HAP-1 (cell line): ENCODE measurements around the gene PCIF1.
"Not testable (repeated sequence)": the region's sequence is repeated elsewhere in the genome, so short reads cannot be mapped to it uniquely, and the experiment has no call there.

ENCODE experiments used
- DNase-seq, 2 experiments: peaks; one replicate each; pipeline ENCODE4 v3.0.0-alpha.2; 2016 to 2020; ENCODE audit warnings: low spot score in 2 of 2
- H3K27me3 ChIP-seq: fragments of 250-450 bp; sonication (Bioruptor Pico); 2 replicates; pipeline ENCODE4 v1.5.1; 2020; ENCODE audit warnings: low read depth, mild to moderate bottlenecking, moderate library complexity
- H3K36me3 ChIP-seq: fragments of 250-450 bp; sonication (Bioruptor Pico); replicated peaks from 2 replicates; pipeline ENCODE4 v1.5.1; 2020; ENCODE audit warnings: mild to moderate bottlenecking
- H3K4me1 ChIP-seq: fragments of 250-450 bp; sonication (Bioruptor Pico); 2 replicates; pipeline ENCODE4 v1.5.1; 2020; ENCODE audit warnings: mild to moderate bottlenecking
- H3K4me3 ChIP-seq: fragments of 250-450 bp; sonication (Bioruptor Pico); 2 replicates; pipeline ENCODE4 v1.5.1; 2020; ENCODE audit warnings: mild to moderate bottlenecking, moderate library complexity
- H3K9me3 ChIP-seq: fragments of 250-450 bp; sonication (Bioruptor Pico); 2 replicates; pipeline ENCODE4 v1.5.1; 2020; ENCODE audit warnings: mild to moderate bottlenecking, moderate library complexity
- in situ Hi-C: fragments of 300-500 bp; cut with MboI; formaldehyde crosslinking; loops from 3 replicates; pipeline ENCODE4 v1.14.3; 2020; ENCODE audit warnings: low sequenced_read_pairs, inconsistent platforms, mixed read lengths

Gene PCIF1

GRCh38 chr20:45953672-45954071, 19.2 kb downstream of the PCIF1 start:
- no peaks in the 10 kb centered on the region for H3K27me3 ChIP-seq
- H3K9me3 ChIP-seq: no peaks in the 10 kb centered on the region
- no peaks in the 10 kb centered on the region for H3K4me1 ChIP-seq
- H3K4me3 ChIP-seq: no peak overlapping the region
- in situ Hi-C loops: no loop called here
- peaks cover 68% of the 10 kb centered on the region for H3K36me3 ChIP-seq
- DNase-seq: no peak

- peaks cover 67% of the 10 kb centered on the region for H3K36me3 ChIP-seq
Observed at GRCh38 chr20:45956326-45956725, 21.8 kb downstream of the PCIF1 start.

GRCh38 chr20:45957021-45957941, 22.8 kb downstream of the PCIF1 start:
- DNase-seq: no peak
- H3K4me3 ChIP-seq: no peak overlapping the region
- no peaks in the 10 kb centered on the region for H3K4me1 ChIP-seq
- H3K36me3 ChIP-seq: peaks cover 65% of the 10 kb centered on the region
- H3K9me3 ChIP-seq: no peaks in the 10 kb centered on the region
- no peaks in the 10 kb centered on the region for H3K27me3 ChIP-seq
- in situ Hi-C loops: no loop called here

More at GRCh38 chr20:45956326-45956725, 21.8 kb downstream of the PCIF1 start:
- in situ Hi-C loops, H3K9me3 ChIP-seq, DNase-seq, H3K4me3 ChIP-seq, H3K4me1 ChIP-seq, H3K27me3 ChIP-seq: not testable (repeated sequence)

GRCh38 chr20:45958593-45958992, 24.1 kb downstream of the PCIF1 start:
- H3K4me1 ChIP-seq: no peaks in the 10 kb centered on the region
- no peaks in the 10 kb centered on the region for H3K9me3 ChIP-seq
- in situ Hi-C loops: no loop called here
- no peak for DNase-seq
- H3K4me3 ChIP-seq: no peak overlapping the region
- H3K27me3 ChIP-seq: no peaks in the 10 kb centered on the region
- peaks cover 63% of the 10 kb centered on the region for H3K36me3 ChIP-seq

GRCh38 chr20:45959126-45959525, 24.6 kb downstream of the PCIF1 start:
- no peaks in the 10 kb centered on the region for H3K4me1 ChIP-seq
- DNase-seq: no peak
- no peaks in the 10 kb centered on the region for H3K9me3 ChIP-seq
- peaks cover 65% of the 10 kb centered on the region for H3K36me3 ChIP-seq
- no peaks in the 10 kb centered on the region for H3K27me3 ChIP-seq
- in situ Hi-C loops: no loop called here
- no peak overlapping the region for H3K4me3 ChIP-seq

GRCh38 chr20:45959956-45960630, 25.6 kb downstream of the PCIF1 start:
- peaks cover 73% of the 10 kb centered on the region for H3K36me3 ChIP-seq
- in situ Hi-C loops: no loop called here
- H3K9me3 ChIP-seq: no peaks in the 10 kb centered on the region
- H3K4me3 ChIP-seq: no peak overlapping the region
- H3K27me3 ChIP-seq: no peaks in the 10 kb centered on the region
- no peak for DNase-seq
- no peaks in the 10 kb centered on the region for H3K4me1 ChIP-seq

- H3K9me3 ChIP-seq: no peaks in the 10 kb centered on the region
- no peaks in the 10 kb centered on the region for H3K27me3 ChIP-seq
- no peak for DNase-seq
- H3K4me3 ChIP-seq: no peak overlapping the region
- in situ Hi-C loops: no loop called here
- H3K36me3 ChIP-seq: peaks cover 78% of the 10 kb centered on the region
- no peaks in the 10 kb centered on the region for H3K4me1 ChIP-seq
Observed at GRCh38 chr20:45962031-45962755, 27.7 kb downstream of the PCIF1 start.

GRCh38 chr20:45963059-45964005, 28.8 kb downstream of the PCIF1 start:
- DNase-seq: no peak
- no peaks in the 10 kb centered on the region for H3K4me1 ChIP-seq
- no peak overlapping the region for H3K4me3 ChIP-seq
- H3K36me3 ChIP-seq: peaks cover 84% of the 10 kb centered on the region
- in situ Hi-C loops: no loop called here
- no peaks in the 10 kb centered on the region for H3K27me3 ChIP-seq
- no peaks in the 10 kb centered on the region for H3K9me3 ChIP-seq

GRCh38 chr20:45964006-45964400, 29.5 kb downstream of the PCIF1 start:
- no peaks in the 10 kb centered on the region for H3K9me3 ChIP-seq
- no peak for DNase-seq
- no peak overlapping the region for H3K4me3 ChIP-seq
- no peaks in the 10 kb centered on the region for H3K27me3 ChIP-seq
- H3K4me1 ChIP-seq: no peaks in the 10 kb centered on the region
- H3K36me3 ChIP-seq: peaks cover 84% of the 10 kb centered on the region
- in situ Hi-C loops: no loop called here

- Histone ChIP-seq H3K27me3 (no peaks in the 10 kb centered on the region), H3K9me3 (no peaks in the 10 kb centered on the region), H3K4me3 (no peak overlapping the region), H3K4me1 (peaks cover 5% of the 10 kb centered on the region), H3K36me3 (peaks cover 84% of the 10 kb centered on the region)
- in situ Hi-C loops: no loop called here
- DNase-seq: no peak
Observed at GRCh38 chr20:45965169-45966002, 30.9 kb downstream of the PCIF1 start.

GRCh38 chr20:45967551-45968080, 33.1 kb downstream of the PCIF1 start:
- Histone ChIP-seq H3K9me3 (no peaks in the 10 kb centered on the region), H3K36me3 (peaks cover 71% of the 10 kb centered on the region)
- in situ Hi-C loops: no loop called here

GRCh38 chr20:45968081-45968671, 33.7 kb downstream of the PCIF1 start:
- Histone ChIP-seq H3K4me1 (peaks cover 13% of the 10 kb centered on the region), H3K4me3 (no peak overlapping the region), H3K36me3 (peaks cover 66% of the 10 kb centered on the region), H3K9me3 (no peaks in the 10 kb centered on the region), H3K27me3 (no peaks in the 10 kb centered on the region)
- in situ Hi-C loops: no loop called here
- DNase-seq: no peak

More at GRCh38 chr20:45967551-45968080, 33.1 kb downstream of the PCIF1 start:
- no peak for DNase-seq
- Histone ChIP-seq H3K4me3 (no peak overlapping the region), H3K27me3 (no peaks in the 10 kb centered on the region), H3K4me1 (peaks cover 8% of the 10 kb centered on the region)
